WI38 (cell line): ENCODE results near the gene LAMC2.

Experiments
- H3K4me3 ChIP-seq: 2 replicates; pipeline ENCODE4 v1.5.1; 2011; ENCODE audit warnings: low read depth, mild to moderate bottlenecking, control low read depth, low read length
- TF ChIP-seq, protein P1 (sequence below): IDR thresholded peaks from 2 replicates; pipeline ENCODE4 v1.5.1; 2012; ENCODE audit warnings: low read depth, mild to moderate bottlenecking, control low read depth, low read length

The LAMC2 gene

DNA sequence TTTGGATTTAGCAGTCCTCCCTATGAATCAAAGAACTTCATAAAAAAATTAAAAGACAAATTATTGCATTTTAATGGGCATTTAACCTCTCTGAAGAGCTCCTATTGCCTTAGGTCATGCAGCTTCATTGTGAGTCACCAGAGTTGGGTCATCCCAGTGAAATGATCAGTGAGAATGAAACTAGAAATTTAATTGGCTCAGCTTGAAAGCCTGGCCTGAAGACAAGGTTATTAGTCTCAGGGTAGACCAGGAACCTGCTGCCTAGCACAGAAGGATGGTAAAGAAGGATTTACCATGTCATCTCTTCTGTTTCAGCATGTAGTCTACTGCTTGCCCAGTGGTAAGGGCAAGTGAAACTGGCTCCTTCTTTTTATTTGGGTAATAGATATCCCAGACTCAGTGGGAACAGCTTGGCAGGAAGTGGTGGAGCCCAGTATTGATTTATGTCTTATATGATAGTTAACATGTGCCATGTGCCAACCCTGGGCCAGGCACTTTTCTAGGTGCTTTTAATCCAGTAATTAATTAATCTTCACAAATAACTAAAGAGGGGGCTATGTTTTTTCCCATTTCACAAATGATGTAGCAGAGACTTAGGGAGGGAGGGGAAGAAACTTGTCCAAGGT is 23.6 kb downstream of the LAMC2 start:
- TF ChIP-seq, protein P1, sequence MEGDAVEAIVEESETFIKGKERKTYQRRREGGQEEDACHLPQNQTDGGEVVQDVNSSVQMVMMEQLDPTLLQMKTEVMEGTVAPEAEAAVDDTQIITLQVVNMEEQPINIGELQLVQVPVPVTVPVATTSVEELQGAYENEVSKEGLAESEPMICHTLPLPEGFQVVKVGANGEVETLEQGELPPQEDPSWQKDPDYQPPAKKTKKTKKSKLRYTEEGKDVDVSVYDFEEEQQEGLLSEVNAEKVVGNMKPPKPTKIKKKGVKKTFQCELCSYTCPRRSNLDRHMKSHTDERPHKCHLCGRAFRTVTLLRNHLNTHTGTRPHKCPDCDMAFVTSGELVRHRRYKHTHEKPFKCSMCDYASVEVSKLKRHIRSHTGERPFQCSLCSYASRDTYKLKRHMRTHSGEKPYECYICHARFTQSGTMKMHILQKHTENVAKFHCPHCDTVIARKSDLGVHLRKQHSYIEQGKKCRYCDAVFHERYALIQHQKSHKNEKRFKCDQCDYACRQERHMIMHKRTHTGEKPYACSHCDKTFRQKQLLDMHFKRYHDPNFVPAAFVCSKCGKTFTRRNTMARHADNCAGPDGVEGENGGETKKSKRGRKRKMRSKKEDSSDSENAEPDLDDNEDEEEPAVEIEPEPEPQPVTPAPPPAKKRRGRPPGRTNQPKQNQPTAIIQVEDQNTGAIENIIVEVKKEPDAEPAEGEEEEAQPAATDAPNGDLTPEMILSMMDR = no peak
- no peak overlapping the region for H3K4me3 ChIP-seq

DNA sequence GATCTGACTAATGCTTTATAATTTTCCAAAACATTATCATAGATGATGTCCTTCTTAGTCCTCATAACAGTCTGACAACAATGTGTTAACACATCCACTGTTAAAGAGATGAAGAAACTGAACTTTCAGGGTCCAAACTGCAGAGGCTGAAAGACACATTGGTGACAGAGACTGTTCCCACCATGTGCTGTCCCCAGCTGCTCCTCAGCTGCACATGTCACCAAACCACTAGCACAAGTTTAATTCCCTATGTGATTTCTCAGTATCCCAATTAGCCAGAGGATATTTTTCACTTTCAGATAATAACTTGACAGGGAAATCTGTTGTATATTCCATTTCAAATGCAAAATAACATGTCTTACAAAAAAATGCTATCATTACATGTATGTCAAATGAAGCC is 24.6 kb downstream of the LAMC2 start:
- TF ChIP-seq, protein P1 = no peak
- no peak overlapping the region for H3K4me3 ChIP-seq

DNA sequence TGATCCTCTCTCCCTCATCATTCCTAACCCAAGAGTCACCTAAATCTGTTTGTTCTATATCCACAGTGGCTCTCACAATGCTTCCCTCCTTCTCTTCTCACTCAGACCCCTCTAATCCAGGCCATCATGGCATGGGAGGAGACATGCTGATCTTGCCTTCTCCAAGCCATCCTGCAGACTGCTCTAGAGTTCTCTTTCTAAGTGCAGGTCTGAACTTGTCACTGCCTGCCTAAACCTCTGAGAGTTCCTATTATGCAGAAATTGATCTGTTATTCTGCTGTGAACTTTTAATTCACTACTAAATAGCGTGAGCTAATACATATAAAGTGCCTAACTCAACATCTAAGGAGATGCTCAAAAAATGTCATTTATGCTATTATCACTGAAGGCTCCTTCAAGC is 26.8 kb downstream of the LAMC2 start:
- TF ChIP-seq, protein P1 = no peak
- no peak overlapping the region for H3K4me3 ChIP-seq

DNA sequence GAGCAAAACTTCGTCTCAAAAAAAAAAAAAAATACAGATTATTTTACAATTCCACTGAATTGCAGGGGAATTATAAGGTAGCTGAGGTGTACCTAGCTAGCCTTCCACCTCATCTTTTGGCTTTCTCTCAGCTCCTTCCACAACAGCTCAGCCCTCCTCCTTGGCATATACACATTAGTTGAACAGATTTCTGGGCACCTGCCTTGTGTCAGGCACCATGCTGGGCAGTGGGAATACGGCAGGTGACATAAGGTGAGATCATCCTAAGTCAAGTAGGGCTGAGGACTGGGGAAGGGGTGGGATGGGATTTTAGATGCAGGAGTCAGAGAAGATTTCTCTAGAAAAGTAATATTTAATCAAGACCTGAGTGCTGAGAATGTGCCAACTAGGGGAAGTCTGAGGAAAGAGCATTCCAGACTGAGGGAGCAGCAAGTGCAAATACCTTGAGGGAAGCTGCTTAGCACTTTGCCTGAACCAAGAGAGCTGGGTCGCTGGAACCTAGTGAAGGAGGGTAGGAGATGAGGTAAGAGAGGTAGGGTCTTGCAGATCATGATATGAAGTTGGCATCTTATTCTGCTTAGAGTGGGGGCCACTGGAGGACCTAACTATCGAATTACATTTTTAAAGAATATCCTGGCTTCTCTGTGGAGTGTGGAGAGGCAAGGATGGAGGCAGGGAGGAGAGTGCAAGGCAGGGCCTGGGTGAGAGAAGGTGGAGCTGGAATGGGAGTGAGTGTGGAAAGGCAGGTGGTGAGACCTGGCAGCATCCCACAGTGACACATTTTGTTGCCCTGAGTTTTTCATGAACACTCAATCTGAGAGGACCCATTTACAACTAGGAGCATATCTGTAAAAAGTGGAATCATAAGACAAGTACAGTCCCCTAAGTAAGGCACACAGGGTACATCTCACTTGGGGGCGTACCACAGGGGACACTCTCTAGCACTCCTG is 28.2 kb downstream of the LAMC2 start:
- H3K4me3 ChIP-seq = no peak overlapping the region
- TF ChIP-seq, protein P1 = no peak

DNA sequence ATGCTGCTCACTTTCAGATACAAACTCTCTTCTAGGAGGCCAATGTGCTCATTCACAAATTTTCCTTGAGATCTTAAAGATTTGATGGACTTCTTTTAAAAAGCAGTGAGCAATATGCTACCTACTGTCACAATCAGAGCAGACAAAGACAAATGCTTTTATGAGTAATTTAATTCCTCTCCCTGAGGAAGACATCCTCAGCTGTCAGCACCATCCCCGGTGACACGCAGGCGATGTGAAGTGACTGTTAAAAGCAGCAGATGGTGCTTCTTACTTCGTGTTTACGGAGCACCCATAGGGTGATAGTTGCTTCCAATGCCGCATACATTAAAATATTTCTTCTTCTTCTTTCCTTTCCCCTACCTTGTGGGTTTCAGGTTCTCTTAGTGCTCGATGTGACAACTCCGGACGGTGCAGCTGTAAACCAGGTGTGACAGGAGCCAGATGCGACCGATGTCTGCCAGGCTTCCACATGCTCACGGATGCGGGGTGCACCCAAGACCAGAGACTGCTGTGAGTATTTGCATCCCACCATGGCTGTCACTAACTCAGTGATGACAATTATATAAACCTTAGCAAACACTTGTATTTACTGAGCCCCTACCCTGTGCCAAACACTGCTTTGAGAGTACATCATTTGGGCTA is 29.1 kb downstream of the LAMC2 start:
- no peak overlapping the region for H3K4me3 ChIP-seq
- TF ChIP-seq, protein P1 = no peak

DNA sequence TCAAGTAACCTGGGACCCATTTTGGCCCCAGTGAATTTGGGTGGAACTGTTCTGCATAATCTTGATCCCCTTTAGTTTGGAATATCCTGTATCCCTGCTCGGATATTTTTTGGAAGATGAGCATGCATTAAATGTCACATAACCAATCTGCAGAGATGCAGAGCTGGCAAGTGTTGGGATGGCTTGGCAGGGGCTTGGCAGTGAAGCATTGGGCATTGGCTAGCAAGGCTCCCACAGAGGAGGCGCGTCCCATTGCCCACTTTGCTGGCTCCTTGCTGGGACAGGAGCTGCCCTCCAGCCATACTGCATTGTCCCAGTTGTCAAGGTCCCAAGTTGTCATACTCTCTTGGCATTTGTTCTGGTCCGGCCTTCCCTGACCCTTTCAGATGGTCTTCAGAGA is 29.9 kb downstream of the LAMC2 start:
- TF ChIP-seq, protein P1 = no peak
- no peak overlapping the region for H3K4me3 ChIP-seq

DNA sequence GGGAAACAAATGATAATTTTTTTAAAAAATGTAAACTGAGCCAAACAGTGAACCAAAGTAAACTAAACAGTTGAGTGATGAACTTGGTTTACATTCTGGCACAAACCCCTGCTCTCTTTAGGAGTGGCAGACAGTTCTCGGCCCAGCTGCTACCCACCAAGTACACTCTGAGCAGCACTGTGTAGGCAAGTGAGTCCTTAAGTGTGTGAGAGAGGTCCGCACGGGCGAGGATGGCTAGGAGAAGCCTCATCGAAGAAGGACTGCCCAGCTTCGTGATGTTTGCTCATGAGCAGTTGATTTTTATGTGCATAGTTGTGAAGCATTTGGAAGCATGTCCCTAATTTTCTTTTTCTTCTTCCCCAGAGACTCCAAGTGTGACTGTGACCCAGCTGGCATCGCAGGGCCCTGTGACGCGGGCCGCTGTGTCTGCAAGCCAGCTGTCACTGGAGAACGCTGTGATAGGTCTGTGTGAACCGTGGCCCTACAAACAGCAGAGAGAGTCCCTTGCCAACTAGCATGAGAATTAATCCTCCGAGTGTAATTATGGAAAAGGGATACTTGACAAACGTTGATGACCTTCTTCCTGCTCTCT is 32.1 kb downstream of the LAMC2 start:
- H3K4me3 ChIP-seq = no peak overlapping the region
- TF ChIP-seq, protein P1 = no peak
